Activated T-cell treated with anti-CD3 and anti-CD28 coated beads, Interleukin-2, amount 50 U/mL, for 1 hour (primary cell): ENCODE data around the gene TUBA3D.
"Not testable (repeated sequence)": the region's sequence is repeated elsewhere in the genome, so short reads cannot be mapped to it uniquely, and the experiment has no call there.

Source experiments
- DNase-seq: peaks from one replicate; pipeline ENCODE4 v3.0.0-alpha.2; 2020

TUBA3D gene

GRCh38 chr2:131484906-131485460 is 9.1 kb downstream of the TUBA3D start:
- DNase-seq, result not testable (repeated sequence)

GRCh38 chr2:131486201-131486902 is 10.4 kb downstream of the TUBA3D start:
- DNase-seq, result not testable (repeated sequence)

GRCh38 chr2:131488306-131489205 is 12.6 kb downstream of the TUBA3D start:
- DNase-seq, result no peak

- not testable (repeated sequence) for DNase-seq
Observed at GRCh38 chr2:131490616-131491468, 14.9 kb downstream of the TUBA3D start.

- peak; percentile 41 for DNase-seq
Observed at GRCh38 chr2:131491469-131491836, 15.5 kb downstream of the TUBA3D start.

GRCh38 chr2:131492015-131492417 is 16.1 kb downstream of the TUBA3D start, which contains the start of gene MZT2A:
TSS of gene MZT2A (minus strand) at chr2:131492397. CDS start at chr2:131492376, 21 bp downstream.
- DNase-seq, result not testable (repeated sequence)

- peak; percentile 95 for DNase-seq
Observed at GRCh38 chr2:131492418-131493198, 16.7 kb downstream of the TUBA3D start.

GRCh38 chr2:131493199-131493968 is 17.5 kb downstream of the TUBA3D start:
- DNase-seq, result no peak

- DNase-seq, result not testable (repeated sequence)
Observed at GRCh38 chr2:131495506-131495905, 19.6 kb downstream of the TUBA3D start.

- not testable (repeated sequence) for DNase-seq
Observed at GRCh38 chr2:131498321-131498973, 22.5 kb downstream of the TUBA3D start.

- not testable (repeated sequence) for DNase-seq
Observed at GRCh38 chr2:131503587-131503986, 27.7 kb downstream of the TUBA3D start.

- not testable (repeated sequence) for DNase-seq
Observed at GRCh38 chr2:131504082-131504750, 28.3 kb downstream of the TUBA3D start.

GRCh38 chr2:131509615-131510014 is 33.7 kb downstream of the TUBA3D start:
- no peak for DNase-seq

- DNase-seq, result not testable (repeated sequence)
Observed at GRCh38 chr2:131511291-131511968, 35.5 kb downstream of the TUBA3D start.

- not testable (repeated sequence) for DNase-seq
Observed at GRCh38 chr2:131511969-131512870, 36.3 kb downstream of the TUBA3D start.

GRCh38 chr2:131514408-131515166 is 38.7 kb downstream of the TUBA3D start:
- not testable (repeated sequence) for DNase-seq

- not testable (repeated sequence) for DNase-seq
Observed at GRCh38 chr2:131515235-131515634, 39.3 kb downstream of the TUBA3D start.
